ENCODE data around the gene TRIM37.

Gene TRIM37

DNA sequence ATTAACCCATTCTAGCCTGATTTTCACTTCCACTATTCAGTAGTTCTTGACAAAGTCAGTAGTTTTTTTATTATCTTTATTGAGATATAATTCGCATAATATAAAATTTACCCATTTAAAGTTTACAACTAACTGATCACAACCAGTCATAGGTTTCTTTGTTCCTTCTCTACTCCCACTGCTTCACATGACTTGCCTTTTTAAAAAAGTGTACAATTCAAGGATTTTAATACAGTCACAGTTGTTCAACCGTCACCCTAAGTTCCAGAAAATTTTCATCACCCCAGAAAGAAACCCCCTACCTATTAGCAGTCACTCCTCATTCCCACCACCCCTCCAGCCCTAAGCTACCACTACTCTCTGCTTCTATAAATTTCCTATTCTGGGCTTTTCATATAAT, 162.5 kb downstream of the TRIM37 start:
- Histone ChIP-seq H3K27ac (replicated peaks) (no peak overlapping the region), H3K4me3 (replicated peaks; ENCODE audit: insufficient read depth, low read length) (no peak overlapping the region), H3K27me3 (ENCODE audit: insufficient read depth, poor library complexity, severe bottlenecking) (no peaks in the 10 kb centered on the region)
- TF ChIP-seq SPI1 (IDR thresholded peaks at IDR 0.05; ENCODE audit: borderline replicate concordance, low read depth) (no peak), GABPA (IDR thresholded peaks at IDR 0.05; ENCODE audit: low read depth) (no peak), POLR2AphosphoS5 (IDR thresholded peaks at IDR 0.05; ENCODE audit: low read depth) (no peak)
- TF ChIP-seq, protein P1, sequence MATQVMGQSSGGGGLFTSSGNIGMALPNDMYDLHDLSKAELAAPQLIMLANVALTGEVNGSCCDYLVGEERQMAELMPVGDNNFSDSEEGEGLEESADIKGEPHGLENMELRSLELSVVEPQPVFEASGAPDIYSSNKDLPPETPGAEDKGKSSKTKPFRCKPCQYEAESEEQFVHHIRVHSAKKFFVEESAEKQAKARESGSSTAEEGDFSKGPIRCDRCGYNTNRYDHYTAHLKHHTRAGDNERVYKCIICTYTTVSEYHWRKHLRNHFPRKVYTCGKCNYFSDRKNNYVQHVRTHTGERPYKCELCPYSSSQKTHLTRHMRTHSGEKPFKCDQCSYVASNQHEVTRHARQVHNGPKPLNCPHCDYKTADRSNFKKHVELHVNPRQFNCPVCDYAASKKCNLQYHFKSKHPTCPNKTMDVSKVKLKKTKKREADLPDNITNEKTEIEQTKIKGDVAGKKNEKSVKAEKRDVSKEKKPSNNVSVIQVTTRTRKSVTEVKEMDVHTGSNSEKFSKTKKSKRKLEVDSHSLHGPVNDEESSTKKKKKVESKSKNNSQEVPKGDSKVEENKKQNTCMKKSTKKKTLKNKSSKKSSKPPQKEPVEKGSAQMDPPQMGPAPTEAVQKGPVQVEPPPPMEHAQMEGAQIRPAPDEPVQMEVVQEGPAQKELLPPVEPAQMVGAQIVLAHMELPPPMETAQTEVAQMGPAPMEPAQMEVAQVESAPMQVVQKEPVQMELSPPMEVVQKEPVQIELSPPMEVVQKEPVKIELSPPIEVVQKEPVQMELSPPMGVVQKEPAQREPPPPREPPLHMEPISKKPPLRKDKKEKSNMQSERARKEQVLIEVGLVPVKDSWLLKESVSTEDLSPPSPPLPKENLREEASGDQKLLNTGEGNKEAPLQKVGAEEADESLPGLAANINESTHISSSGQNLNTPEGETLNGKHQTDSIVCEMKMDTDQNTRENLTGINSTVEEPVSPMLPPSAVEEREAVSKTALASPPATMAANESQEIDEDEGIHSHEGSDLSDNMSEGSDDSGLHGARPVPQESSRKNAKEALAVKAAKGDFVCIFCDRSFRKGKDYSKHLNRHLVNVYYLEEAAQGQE (IDR thresholded peaks at IDR 0.05; ENCODE audit: insufficient replicate concordance, low read depth): no peak
- TF ChIP-seq, protein P2, sequence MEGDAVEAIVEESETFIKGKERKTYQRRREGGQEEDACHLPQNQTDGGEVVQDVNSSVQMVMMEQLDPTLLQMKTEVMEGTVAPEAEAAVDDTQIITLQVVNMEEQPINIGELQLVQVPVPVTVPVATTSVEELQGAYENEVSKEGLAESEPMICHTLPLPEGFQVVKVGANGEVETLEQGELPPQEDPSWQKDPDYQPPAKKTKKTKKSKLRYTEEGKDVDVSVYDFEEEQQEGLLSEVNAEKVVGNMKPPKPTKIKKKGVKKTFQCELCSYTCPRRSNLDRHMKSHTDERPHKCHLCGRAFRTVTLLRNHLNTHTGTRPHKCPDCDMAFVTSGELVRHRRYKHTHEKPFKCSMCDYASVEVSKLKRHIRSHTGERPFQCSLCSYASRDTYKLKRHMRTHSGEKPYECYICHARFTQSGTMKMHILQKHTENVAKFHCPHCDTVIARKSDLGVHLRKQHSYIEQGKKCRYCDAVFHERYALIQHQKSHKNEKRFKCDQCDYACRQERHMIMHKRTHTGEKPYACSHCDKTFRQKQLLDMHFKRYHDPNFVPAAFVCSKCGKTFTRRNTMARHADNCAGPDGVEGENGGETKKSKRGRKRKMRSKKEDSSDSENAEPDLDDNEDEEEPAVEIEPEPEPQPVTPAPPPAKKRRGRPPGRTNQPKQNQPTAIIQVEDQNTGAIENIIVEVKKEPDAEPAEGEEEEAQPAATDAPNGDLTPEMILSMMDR (IDR thresholded peaks at IDR 0.05; ENCODE audit: insufficient read depth, low read length): no peak
- no peak for DNase-seq (ENCODE audit: low read depth in 1 of 2, low spot score in 1 of 2)

- no peak for TF ChIP-seq POLR2AphosphoS5 (IDR thresholded peaks at IDR 0.05; ENCODE audit: low read depth)
- TF ChIP-seq, protein P1 (IDR thresholded peaks at IDR 0.05; ENCODE audit: insufficient replicate concordance, low read depth): no peak
- TF ChIP-seq SPI1 (IDR thresholded peaks at IDR 0.05; ENCODE audit: borderline replicate concordance, low read depth): no peak
- TF ChIP-seq, protein P2 (IDR thresholded peaks at IDR 0.05; ENCODE audit: insufficient read depth, low read length): no peak
- TF ChIP-seq GABPA (IDR thresholded peaks at IDR 0.05; ENCODE audit: low read depth): no peak
- DNase-seq (ENCODE audit: low read depth in 1 of 2, low spot score in 1 of 2): no peak
- no peak overlapping the region for H3K4me3 ChIP-seq (replicated peaks; ENCODE audit: insufficient read depth, low read length)
- no peak overlapping the region for H3K27ac ChIP-seq (replicated peaks)
- H3K27me3 ChIP-seq (ENCODE audit: insufficient read depth, poor library complexity, severe bottlenecking): no peaks in the 10 kb centered on the region
These were observed 170.4 kb downstream of the TRIM37 start for GRCh38 chr17:58936295-58936694.

DNA sequence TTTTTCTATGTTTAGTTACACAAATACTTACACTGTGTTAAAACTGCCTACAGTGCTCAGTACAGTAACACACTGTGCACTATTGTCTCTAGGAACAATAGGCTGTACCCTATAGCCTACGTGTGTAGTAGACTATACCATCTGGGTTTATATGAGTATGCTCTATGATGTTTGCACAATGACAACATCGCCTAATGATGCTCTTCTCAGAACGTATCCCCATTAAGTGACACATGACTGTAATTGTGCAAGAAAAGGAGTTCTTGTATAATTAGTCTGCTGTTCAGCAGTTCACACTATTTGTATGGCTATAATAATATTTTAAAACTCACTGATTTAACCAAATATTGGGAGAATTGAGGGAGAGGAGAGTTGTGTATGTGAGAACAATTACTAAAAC, 173.7 kb downstream of the TRIM37 start:
- TF ChIP-seq, protein P1 (IDR thresholded peaks at IDR 0.05; ENCODE audit: insufficient replicate concordance, low read depth): no peak
- TF ChIP-seq POLR2AphosphoS5 (IDR thresholded peaks at IDR 0.05; ENCODE audit: low read depth) (no peak), SPI1 (IDR thresholded peaks at IDR 0.05; ENCODE audit: borderline replicate concordance, low read depth) (no peak)
- no peak overlapping the region for H3K4me3 ChIP-seq (replicated peaks; ENCODE audit: insufficient read depth, low read length)
- no peak overlapping the region for H3K27ac ChIP-seq (replicated peaks)
- DNase-seq (ENCODE audit: low read depth in 1 of 2, low spot score in 1 of 2): peak in 1 of 2 experiments; percentile 12
- H3K27me3 ChIP-seq (ENCODE audit: insufficient read depth, poor library complexity, severe bottlenecking): no peaks in the 10 kb centered on the region

Small RNA genes within 50 kb of the gene (microRNA-seq; reads per million reads assigned to microRNA genes)
- gene MIR301A (214 reads per million, percentile 76 among the genes with 10 or more reads in this experiment), gene MIR454 (1,400 reads per million, percentile 89 among the genes with 10 or more reads in this experiment)

All from HL-60 (cell line).